ENCODE measurements around the gene ARHGAP24.

ARHGAP24 gene

DNA sequence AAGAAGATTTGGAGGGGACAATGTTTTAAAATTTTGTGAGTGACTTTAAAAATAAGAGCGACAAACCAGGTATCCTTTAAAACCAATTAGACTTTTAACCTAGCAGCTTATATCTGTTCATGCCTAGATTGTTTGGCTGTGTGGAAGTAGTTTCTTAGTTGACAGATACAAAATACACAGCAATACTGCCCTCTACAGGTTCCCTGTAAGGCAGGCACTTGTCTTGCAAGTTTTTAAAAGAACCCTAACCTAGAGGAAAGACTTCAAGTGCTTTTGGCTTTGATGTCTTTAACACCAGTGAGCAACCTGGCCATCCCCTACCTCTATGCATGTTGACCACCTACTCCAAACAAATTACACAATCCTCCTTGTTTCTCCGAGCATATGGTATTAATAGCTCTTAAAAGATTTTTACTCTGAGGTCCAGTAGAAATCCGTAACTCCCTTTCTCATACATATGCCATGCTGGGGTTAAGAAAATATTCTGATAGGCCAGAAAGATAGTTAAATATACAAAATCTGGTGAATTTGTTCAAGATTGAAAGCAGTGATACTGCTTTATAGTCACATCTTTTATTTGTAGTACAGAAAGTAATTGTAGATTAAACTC is 273.0 kb downstream of the ARHGAP24 start:
- DNase-seq: no peak

DNA sequence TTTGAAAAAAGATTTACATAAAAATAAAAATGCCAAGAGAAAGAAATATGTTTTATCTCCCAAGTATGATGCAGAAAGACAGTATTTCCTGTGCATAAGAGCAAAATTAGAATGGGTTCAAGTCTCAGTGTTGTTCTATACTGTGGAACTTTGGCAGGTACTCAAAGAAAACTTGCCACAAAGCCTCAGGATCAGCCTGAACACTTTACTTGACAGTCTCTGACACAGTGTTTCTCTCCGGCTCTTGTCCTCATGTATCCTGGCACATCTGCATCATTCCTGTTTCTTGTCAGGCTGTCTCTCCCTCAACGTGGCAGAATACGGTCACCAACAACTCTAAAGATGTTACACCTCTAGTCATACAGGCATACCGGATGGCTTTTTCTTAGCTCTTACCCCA is 273.7 kb downstream of the ARHGAP24 start:
- no peak for DNase-seq

DNA sequence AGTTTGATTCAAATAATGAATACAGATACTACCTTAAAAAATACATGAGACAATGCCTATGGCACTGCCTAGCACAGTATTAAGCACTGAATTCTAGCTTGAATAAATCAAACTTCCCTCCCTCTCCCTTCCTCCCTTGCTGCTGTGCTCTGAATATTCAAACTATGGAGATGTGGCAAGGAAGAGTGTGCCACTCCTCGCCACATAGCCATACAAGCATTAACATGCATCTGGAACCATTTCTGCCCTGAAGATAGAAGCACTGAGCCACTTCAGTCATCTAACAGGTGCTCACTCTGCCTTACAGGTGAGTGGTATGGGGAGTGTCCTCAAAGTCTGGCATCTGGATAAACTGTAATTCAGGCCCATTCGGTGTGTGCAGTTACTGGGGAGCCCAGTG is 276.9 kb downstream of the ARHGAP24 start:
- no peak for DNase-seq

DNA sequence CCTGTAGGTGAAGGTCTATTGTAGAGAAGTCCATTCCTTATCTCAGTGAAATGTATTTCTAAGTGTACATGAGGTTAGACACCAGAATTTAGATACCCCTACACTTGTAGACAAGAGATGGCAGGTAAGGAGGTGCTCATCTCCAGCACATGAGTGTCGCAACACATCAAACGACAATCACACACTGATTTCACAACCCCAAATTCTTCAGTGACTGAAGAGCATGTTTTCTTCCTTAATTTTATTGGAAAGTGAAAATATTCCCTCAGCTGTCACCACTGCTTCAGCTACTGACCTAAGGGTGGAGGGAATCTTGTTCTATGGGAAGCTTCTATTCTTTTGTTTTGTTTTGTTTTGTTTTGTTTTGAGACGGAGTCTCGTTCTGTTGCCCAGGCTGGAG is 280.3 kb downstream of the ARHGAP24 start:
- no peak for DNase-seq

DNA sequence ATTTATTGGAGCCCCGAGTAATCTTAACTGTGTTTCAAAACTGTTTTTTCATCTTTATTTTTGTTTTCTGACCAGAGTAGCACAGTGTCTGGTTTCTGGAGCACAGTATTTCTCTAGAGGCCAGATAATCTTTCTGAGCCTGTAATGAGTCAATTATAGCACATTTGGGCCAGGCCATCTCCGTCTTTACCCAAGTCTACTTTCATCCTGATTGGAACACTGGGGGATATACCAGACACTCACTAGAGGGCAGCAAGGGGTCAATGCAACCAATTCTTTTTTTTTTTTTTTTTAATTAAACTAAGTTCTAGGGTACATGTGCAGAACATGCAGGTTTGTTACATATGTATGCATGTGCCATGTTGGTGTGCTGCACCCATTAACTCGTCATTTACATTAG is 282.0 kb downstream of the ARHGAP24 start:
- no peak for DNase-seq

DNA sequence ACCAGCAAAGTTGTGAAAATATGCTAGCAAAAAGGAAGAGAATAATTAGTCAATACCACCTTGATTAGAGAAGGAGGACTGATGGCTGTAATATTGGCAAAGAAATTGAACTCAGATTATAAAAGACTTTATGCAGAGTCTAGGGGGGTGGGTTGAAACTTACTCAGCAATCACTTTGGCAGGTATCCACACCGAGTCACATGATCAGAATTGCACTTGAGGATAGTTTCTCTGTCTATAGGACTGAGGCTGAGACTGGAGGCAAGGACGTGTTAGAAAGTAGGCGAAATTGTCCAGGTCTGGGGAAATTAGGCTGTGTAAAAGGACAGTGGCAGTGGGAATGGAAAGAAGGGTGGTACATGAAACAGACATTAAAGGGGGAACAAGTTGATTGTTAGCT is 284.4 kb downstream of the ARHGAP24 start:
- no peak for DNase-seq

DNA sequence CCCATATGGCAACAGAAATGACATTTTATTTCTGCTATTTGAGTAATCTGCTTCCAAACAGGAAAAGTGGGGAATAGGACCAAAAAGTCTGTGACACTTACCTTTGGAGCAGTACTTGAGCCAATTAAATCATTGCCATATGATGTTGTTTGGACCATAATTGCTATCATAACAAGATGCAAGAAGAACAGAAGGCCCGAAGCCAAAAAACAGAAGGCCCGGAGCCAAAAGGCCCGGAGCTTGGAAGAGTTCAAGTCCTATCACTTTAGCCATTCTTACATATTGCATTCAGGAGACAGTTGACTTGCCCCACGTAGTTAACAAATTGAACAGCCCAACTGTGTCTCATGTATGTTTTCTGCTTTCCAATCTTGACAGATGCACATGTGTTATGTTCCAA is 285.6 kb downstream of the ARHGAP24 start:
- DNase-seq: no peak

DNA sequence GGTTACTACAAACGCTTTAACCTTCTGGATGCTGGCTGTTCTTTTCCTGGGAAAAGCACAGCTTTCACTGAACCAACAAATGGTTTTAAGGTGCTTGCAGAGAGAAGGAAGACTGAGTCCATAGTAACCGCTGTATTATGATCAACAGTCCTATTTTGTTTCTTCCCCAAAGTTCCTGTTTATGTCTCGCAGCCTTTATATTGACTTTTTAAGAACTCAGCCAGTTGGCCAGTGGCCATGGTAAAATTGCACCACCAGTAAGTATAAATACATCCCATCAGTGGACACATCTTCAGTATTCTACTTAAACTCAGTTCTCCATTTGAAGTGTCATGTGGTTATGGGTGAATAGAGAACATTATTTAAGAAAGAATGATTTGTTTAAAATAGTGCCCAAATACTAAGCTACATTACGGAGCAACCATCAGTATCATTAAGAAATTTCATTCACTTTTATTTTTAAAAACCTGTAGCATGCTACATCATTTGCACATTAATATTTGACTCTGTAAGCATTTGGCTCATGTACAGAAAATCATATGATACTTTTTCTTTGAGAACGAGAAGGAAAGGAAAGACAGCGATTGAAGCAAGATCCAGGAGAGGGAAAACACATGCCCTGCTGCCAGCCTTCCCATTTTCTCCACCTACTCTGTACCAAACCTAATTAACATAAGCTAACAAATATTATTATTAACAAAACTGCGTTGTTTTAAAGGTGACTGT is 287.0 kb downstream of the ARHGAP24 start:
- no peak for DNase-seq

DNA sequence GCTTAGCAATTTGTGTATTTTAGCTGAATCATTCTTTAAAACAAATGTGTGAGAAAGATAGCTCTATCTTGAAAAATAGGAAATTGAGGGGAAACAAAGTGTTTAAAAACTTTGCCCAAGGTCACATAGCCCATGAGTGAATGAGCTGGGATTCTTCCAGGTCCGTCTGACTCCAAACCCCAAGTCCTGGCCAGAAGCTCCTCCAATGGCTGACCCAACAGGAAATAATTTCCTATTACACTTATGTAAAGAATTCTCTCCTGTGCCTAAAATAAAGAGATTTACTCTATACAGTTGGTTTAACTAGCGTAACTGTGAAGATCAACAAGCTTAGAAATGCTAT is 287.6 kb downstream of the ARHGAP24 start:
- DNase-seq: no peak

DNA sequence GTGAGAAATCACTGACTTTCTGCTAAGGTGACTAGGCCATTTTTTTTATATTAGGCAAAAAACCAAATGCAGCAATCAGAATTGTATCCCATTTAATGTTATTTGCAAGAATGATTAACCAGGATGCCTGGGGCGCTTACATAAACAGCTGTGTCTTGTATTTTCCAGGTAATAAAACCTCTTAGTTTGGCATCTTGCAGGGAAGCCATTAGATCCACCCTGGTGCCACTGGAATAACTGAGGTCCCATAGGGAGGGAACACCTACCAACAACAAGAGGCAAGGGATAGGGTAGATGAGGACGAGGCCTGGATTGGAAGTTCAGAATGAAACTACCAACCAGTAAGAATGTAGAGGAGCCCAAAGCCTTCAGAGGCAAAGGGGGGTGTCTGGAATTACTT is 288.3 kb downstream of the ARHGAP24 start:
- DNase-seq: no peak

DNA sequence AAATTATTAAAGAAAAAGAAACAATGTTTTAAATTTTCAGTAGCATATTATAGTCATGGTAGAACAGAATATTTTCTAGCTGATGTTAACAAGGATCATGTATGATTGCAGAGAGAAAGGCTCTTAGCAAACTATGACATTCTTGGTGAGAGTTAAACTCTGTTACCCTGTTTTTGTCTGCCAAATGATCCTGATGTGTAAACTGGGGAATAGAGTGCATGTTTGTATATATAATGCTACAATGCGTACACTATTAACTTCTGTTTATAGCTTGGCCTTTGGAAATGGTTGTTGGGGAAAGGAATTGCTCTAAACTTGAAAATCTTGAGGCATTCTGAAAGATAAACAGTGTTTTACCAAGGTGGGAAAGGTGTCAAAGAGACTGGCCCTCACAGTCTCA is 292.7 kb downstream of the ARHGAP24 start:
- no peak for DNase-seq

DNA sequence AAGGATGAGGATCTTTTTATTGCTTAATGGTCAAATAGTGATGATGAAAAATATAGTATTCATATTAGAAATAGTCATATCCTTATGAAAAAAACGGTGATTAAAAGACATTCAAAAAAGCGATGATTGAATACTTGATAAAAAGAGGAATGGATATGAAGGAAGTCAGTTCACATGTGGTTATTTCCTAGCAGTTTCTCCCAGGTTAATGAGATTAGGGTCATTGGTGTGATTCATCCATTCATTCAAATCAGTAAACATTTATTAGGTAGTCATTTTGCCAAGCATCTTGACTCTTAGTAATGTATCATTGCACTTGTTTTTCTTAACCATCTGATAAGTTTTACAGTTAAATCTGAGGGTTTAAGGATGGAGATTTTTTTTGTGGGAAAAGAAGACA is 294.1 kb downstream of the ARHGAP24 start:
- DNase-seq: no peak

DNA sequence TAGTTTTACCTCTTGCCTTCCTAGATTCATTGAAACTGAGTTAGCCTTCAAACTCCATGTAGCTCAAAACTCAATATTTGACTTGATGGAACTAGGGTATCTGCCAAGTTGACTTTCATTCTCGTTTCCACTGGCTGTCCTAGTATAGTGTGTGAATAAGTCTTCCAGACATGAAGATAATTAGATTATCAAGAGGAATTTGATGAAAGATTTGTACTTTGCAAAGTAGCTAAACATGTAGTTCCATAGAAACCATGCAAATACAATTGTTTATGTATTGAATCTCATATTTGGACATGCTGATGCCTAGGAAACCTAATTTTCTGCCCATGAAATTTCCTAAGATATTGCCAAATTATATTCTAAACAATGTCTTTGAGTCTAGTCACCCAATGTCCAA is 297.5 kb downstream of the ARHGAP24 start:
- no peak for DNase-seq

DNA sequence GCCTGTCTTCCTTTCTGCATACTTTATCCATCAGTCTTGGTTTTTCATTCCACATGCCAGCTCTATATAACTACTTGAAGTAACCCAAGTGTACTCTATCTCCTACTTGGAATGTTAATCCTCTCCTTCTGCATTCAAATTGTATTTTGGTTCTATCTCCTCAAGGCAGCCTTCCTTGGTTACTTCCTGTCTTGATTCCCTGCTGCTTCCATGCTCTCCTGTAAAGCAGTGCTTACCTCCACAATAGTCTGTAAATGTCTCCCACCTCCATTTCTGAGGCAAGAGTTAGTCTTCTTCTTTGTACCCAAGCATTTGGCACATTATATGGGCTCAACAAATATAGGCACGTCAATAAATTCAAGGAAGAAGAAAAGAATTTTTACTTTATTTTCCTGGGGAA is 298.4 kb downstream of the ARHGAP24 start:
- no peak for DNase-seq

DNA sequence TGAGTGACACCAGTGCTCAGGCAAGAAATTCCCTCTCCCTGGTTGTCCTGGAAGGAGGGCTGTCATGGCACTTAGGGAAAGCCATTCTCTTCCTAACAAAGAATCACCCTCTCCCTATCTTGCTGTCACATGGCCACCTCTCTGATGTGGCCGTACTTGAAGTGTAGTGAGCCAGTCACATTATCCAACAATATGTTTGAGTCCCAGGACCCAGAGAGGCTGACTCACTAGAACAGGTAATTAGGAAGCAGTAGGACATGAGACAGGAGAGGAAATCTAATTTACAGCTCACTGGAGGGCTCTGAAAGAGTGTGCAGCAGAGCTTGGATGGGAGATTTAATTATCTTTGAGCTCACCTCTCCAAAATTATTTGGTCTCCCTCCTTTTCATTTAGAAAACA is 299.1 kb downstream of the ARHGAP24 start:
- no peak for DNase-seq

DNA sequence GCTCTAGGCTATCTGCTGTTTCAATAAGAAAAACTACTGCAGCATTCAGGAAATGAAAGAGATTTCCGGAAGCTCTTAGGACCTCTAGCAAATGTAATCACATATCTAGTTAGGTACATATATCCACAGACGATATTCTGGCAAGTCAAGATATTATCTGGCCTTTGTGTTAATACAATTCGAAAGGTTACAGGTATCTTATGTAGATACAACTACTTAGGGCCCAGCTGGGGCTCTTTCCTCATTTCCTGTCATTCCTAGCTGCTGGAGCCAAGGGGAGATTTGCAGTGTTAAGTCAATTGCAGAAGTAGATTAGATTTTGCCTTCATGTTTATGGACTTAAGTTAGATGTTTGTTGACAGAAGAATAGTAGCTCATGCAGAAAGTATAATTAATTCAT is 299.5 kb downstream of the ARHGAP24 start:
- DNase-seq: no peak

DNA sequence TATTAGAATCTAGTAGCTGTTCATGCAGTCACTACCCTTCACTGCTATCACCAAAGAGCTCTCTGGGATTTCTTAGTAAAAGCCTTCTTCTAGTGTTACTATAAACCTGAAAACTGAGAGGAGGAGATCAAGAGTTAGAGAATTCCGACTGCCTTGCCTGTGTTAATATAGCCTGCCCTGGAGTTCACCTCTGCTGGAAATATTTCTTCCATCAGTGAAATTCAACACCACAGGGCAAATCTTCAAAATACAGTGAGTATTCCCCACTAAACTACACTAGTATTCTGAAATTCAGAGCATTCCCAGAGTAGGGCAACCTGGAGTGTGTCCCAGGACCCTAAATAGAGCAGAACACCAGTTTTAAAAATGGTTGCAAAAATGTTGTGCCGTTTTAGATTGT is 301.1 kb downstream of the ARHGAP24 start:
- DNase-seq: no peak

DNA sequence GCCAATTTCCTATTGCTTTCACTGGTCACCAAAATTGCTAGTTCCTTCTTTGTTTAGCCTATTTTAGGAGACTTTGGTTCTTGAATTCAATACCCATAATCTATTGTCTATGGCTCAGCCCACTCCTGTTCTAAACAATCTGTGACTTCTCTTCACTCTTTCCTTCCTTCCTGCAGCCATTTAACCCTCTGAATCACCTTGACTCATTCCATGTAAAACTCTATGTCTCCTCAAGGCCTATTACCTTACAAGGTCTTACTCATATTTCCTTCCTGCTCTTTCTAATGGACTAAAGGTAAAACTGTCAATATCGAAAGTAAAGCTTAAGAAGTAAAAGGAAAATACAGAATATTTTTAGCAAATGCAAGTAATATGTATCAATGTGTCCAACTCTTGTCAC is 301.6 kb downstream of the ARHGAP24 start:
- no peak for DNase-seq

DNA sequence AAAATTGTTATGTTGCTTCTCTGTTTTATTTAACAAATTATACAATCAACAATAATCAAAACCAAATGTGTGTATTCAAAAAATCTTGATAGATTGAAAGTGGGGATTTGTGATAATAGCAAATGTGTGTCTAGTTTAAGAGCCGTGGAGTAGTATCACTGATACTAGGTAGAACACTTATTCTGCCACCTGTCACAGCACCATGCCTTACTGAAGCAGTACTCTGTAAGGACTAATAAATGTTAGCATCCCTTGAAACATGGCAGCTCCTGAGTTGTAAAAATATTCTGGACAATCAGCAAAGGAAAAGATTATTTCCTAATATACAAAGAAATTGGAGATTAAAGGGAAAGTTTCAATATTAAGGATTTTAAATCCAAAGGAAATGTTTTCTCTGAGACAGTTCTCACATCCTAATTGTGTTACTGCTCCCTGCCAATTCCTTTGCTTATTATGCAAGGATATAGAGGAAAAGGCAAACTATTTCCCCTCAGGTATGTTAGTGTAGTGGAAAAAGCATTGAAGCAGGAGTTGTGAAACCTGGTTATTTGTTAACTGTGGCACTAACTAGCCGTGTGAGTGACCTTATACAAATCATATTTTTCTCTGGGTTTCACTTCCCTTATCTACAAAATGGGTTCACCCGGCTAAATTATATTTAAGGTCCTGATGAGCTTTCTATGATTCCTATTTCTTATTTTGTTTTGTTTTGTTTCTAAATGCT is 303.1 kb downstream of the ARHGAP24 start:
- DNase-seq: no peak

DNA sequence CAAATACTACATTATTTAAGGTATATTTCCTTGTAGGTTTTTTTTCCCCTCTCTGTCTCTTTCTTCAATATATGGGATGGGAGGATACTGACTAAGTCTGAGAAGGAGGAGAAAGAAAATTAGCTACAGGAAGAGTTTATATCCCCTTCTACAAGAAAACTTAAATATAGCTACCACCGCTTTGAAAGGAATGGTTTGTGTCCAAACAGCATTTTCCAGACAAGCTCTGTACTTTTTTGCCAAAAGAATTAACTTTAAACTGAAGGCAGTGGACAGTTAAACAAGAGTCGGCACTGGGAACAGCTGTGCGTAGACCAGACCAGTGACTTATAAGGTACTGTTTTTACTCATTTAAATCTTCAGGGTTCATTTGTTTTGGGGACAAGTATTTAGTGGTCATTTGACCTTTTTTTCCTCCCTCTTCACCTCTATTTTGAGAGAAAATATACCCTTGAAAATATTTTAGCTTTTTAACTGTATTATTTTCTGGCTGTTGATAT is 303.7 kb downstream of the ARHGAP24 start:
- DNase-seq: no peak

DNA sequence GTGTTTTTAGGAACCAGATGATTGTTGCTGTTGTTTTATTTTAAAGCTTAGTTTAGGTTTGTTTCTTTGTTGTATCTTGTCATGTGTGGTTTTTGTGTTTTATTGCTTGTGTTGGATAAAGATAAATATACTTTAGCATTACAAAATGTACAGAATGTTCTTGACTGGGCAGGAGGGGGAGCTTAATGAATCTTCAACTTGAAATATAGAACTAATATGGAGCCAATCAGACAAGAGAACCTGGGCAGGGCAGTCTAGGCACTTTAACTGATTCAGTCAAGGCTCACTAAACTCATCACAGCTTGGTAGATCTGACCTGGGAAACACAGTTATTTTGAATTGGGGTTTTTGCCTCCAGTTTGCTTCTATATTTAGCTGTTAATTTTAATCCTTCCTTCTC is 304.2 kb downstream of the ARHGAP24 start:
- no peak for DNase-seq

DNA sequence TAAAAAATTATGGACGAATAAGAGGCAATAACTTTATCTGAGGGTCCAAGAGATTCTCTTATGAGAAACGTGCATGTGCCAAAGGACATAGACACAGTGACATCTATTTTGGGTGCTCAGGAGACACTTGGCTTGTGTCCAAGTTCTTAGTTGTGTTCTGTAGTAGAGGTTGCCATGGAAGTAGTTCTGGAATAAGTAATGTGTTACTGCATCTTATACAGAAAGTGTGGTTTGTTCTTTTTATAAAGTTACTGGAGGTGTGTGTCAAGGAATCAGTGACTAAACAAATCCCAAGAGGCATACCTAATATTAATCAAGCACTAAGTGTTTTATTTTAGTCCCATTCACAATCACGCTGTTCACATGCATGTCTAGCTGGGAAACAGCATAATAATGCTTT is 305.7 kb downstream of the ARHGAP24 start:
- DNase-seq: no peak

DNA sequence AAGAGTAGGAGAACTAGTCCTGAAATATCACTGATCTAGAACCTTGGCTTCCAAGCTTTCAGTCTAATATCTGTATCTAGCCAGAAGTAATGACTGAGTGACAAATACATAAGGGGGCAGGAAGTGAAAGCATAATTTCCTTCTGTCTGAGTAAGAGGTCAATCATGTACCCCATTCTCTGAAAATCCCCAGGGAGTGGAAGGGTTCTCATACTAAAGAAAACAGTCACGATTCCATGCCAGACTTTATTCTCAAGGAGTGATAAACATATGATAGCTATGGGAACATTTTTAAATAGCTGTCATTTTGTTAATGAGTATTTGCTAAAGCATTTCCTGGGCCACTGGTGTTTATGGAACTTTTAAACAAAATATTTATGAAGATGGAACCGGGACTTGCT is 308.5 kb downstream of the ARHGAP24 start:
- DNase-seq: no peak

DNA sequence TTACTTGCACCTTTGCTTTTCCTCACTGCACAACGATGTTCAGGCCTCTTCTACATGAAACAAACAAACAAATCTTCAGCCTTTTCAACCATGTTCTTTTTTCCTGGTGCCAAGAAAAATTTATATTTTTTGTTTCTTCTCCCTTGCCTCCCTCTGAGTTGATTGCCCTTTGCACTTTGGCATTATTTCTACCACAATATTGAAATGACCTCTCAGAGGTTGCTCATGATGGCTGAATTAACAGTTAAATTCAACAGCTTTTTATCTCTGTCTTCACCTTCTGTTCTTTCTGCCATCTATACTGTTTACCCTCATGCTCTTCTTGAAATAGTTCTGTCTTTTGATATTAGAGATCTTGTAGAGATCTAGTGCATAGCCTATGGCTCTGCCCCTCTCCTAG is 308.9 kb downstream of the ARHGAP24 start:
- no peak for DNase-seq
